Lung (tissue), 12 donors: ENCODE data around the gene PCGF5. TPM values are rescaled to one million over a fixed set of nuclear protein-coding genes. Genes with fewer than 3 reads are reported as not detected.

Experiments
- ATAC-seq: fragments of 200-7000 bp; cut with Tn5 transposase; one replicate; pipeline ENCODE4 v1.9.1; 2020; ENCODE audit warnings: moderate number of reproducible peaks; ENCODE audit not compliant: insufficient read depth, low FRiP score
- DNase-seq, 3 donors: peaks; one replicate each; pipeline ENCODE4 v3.0.0-alpha.2; 2013 to 2017
- H3K27ac ChIP-seq, 2 donors: one replicate each; pipeline ENCODE4 v1.5.1; 2013; ENCODE audit warnings: mild to moderate bottlenecking in 2 of 2, moderate library complexity in 2 of 2, control low read depth in 1 of 2, inconsistent platforms in 1 of 2, low read depth in 1 of 2, low read length in 1 of 2
- H3K27me3 ChIP-seq, 3 donors: one replicate each; pipeline ENCODE4 v1.5.1; 2013; ENCODE audit warnings: low read length in 2 of 3; ENCODE audit not compliant: control insufficient read depth in 3 of 3, insufficient read depth in 3 of 3
- H3K36me3 ChIP-seq, 4 donors: one replicate each; pipeline ENCODE4 v1.5.1; 2013; ENCODE audit warnings: low read length in 4 of 4, mild to moderate bottlenecking in 1 of 4, moderate library complexity in 1 of 4; ENCODE audit not compliant: control insufficient read depth in 4 of 4, insufficient read depth in 4 of 4
- H3K4me1 ChIP-seq, 5 donors: one replicate each; pipeline ENCODE4 v1.5.1; 2013; ENCODE audit warnings: low read length in 5 of 5, mild to moderate bottlenecking in 2 of 5, moderate library complexity in 1 of 5; ENCODE audit not compliant: control insufficient read depth in 5 of 5, insufficient read depth in 5 of 5
- H3K4me3 ChIP-seq: one replicate; pipeline ENCODE4 v1.5.1; 2013; ENCODE audit warnings: mild to moderate bottlenecking, control low read depth, moderate library complexity
- H3K9ac ChIP-seq, 2 donors: one replicate each; pipeline ENCODE4 v1.5.1; 2013; ENCODE audit warnings: low read length in 2 of 2, control low read depth in 1 of 2; ENCODE audit not compliant: insufficient read depth in 1 of 2
- H3K9me3 ChIP-seq, 4 donors: one replicate each; pipeline ENCODE4 v1.5.1; 2013; ENCODE audit warnings: low read length in 3 of 4, mild to moderate bottlenecking in 1 of 4, moderate library complexity in 1 of 4; ENCODE audit not compliant: control insufficient read depth in 4 of 4, insufficient read depth in 3 of 4
- WGBS, 2 donors: extraction: QIAGEN DNeasy Blood & Tissue Kit; methylation state at CpG; one replicate each; pipeline ENCODE4 v1.1.7; 2013; 5-methylcytosine and 5-hydroxymethylcytosine counted together
- polyA plus RNA-seq, 2 donors: library from polyadenylated mRNA; stranded (reverse); fragments of 200-250 nt; gene quantifications; one replicate each; pipeline ENCODE4 v1.2.1, GENCODE V29; 2013
- total RNA-seq, 2 donors: library from RNA; depleted of rRNA in 1 of 2; stranded (reverse); fragments of >200 nt in 1 of 2; gene quantifications; one replicate each; pipeline ENCODE4 v1.2.1, GENCODE V29; 2014 to 2021
- TF ChIP-seq, protein P1 (sequence below): IDR thresholded peaks from 2 replicates; pipeline ENCODE4 v1.5.1; 2012; ENCODE audit warnings: mild to moderate bottlenecking; ENCODE audit errors: control extremely low read depth, extremely low read depth
- donor health status: control.
- donor health status: control.
- donor health status: Bipolar disorder and iron deficiency.
- donor health status: healthy.
- donor health status: DM: yes; HTN: yes; CAD: no.

The PCGF5 gene
- total and polyA plus RNA-seq, 4 donors = 27.2 to 36.9 (median 32.6) TPM

DNA sequence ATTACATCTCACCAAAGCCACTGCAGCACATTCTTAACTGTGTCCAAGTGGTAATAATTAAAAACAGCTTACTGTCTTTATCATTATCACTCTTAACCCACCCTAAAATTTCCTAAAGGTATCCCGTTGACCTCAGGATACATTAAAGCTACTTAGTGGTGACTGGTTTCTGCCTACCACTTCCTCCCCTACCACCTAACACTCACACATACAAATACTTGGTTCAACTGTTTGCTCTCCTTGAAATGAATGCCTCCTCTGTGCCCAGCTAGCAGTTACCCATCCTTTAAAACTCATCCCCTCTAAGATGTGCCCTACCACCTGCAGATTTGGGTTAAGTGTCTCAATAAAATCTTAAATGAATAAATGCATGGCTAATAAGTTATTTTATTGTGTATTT lies 7.1 kb downstream of the PCGF5 start:
- Histone ChIP-seq H3K36me3 (peaks cover 0 to 16% (median 6%) of the 10 kb centered on the region in 4 donors), H3K9me3 (no peaks in the 10 kb centered on the region), H3K9ac (no peak overlapping the region), H3K4me3 (no peak overlapping the region), H3K27me3 (no peaks in the 10 kb centered on the region), H3K4me1 (peaks cover 0 to 20% (median 0%) of the 10 kb centered on the region in 5 donors), H3K27ac (no peak overlapping the region)
- ATAC-seq (no peak), DNase-seq (no peak)
- 52 to 54% methylated on average over 1 of the region's 1 CpG for WGBS, 2 donors
- TF ChIP-seq, protein P1, sequence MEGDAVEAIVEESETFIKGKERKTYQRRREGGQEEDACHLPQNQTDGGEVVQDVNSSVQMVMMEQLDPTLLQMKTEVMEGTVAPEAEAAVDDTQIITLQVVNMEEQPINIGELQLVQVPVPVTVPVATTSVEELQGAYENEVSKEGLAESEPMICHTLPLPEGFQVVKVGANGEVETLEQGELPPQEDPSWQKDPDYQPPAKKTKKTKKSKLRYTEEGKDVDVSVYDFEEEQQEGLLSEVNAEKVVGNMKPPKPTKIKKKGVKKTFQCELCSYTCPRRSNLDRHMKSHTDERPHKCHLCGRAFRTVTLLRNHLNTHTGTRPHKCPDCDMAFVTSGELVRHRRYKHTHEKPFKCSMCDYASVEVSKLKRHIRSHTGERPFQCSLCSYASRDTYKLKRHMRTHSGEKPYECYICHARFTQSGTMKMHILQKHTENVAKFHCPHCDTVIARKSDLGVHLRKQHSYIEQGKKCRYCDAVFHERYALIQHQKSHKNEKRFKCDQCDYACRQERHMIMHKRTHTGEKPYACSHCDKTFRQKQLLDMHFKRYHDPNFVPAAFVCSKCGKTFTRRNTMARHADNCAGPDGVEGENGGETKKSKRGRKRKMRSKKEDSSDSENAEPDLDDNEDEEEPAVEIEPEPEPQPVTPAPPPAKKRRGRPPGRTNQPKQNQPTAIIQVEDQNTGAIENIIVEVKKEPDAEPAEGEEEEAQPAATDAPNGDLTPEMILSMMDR = no peak

DNA sequence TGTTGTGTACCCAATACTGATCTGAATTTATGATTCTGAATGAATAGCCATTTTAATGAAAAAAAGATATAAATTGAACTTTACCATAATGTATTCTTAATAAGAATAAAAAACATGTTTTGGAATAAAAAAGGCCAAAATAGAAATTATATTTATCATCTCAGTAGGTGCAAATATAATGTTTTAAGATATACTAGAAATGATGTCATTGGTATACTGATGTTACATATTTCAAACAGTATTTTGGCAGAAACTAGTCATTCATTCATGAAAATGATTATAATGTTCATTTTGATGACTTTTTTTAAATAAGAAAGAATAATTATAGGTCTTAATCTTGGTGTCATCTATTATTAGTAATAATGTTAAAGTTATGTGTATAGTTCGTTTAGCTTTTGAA lies 9.2 kb downstream of the PCGF5 start:
- H3K27ac ChIP-seq = no peak overlapping the region
- no peaks in the 10 kb centered on the region for H3K27me3 ChIP-seq
- H3K9ac ChIP-seq = no peak overlapping the region
- no peaks in the 10 kb centered on the region for H3K9me3 ChIP-seq
- no peak for ATAC-seq
- WGBS, 2 donors = 51 to 89% methylated on average over 1 of the region's 1 CpG
- H3K36me3 ChIP-seq = peaks cover 0 to 16% (median 4%) of the 10 kb centered on the region in 4 donors
- TF ChIP-seq, protein P1 = no peak
- H3K4me3 ChIP-seq = no peak overlapping the region
- H3K4me1 ChIP-seq = peaks cover 0 to 16% (median 0%) of the 10 kb centered on the region in 5 donors
- DNase-seq = no peak

DNA sequence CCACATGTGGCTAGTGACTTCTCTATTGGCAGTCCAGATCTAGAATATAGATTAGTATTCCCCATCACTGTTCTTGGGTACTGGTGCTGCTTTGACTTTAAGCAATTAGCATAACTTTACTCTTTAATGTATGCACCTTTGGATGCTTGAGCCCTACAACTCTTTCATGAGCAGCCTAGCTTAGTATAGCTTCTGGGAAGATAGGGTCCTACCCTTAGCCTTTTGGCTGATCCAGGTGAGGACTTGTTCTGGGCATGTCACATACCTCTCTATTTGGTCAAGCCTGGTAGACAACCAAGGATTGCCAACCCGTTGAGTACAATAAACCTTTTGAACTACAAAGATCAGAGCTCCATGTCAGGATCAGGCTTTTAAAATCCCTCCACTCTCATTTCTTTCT lies 17.7 kb downstream of the PCGF5 start:
- no peak for ATAC-seq
- 93 to 94% methylated on average over 1 of the region's 1 CpG for WGBS, 2 donors

More for the DNA sequence above, 17.7 kb downstream of the PCGF5 start:
- Histone ChIP-seq H3K4me1 (peaks cover 0 to 20% (median 0%) of the 10 kb centered on the region in 5 donors), H3K9me3 (no peaks in the 10 kb centered on the region), H3K9ac (no peak overlapping the region), H3K27ac (no peak overlapping the region), H3K27me3 (no peaks in the 10 kb centered on the region), H3K36me3 (peaks cover 0 to 3% (median 1%) of the 10 kb centered on the region in 4 donors), H3K4me3 (no peak overlapping the region)
- DNase-seq = no peak
- TF ChIP-seq, protein P1 = no peak
